Activated CD8-positive, alpha-beta T cell treated with anti-CD3 and anti-CD28 coated beads for 36 hours (primary cell): ENCODE measurements around the gene PLK3. TPM values are rescaled to one million over a fixed set of nuclear protein-coding genes. Genes with fewer than 3 reads are reported as not detected.
"Not testable (repeated sequence)": the region's sequence is repeated elsewhere in the genome, so short reads cannot be mapped to it uniquely, and the experiment has no call there.

Experiments used
- ATAC-seq: fragments of 200-7000 bp; cut with Tn5 transposase; one replicate; pipeline ENCODE4 v1.10.0; 2021; ENCODE audit warnings: mild to moderate bottlenecking, moderate library complexity
- CTCF ChIA-PET: fragments of 350-600 bp; sonication (Branson Sonifier 250); formaldehyde crosslinking; loops from one replicate; lab custom pipeline; 2021; ENCODE audit warnings: antibody characterized with exemption; lab: Charles Lee
- POLR2A ChIA-PET: fragments of 350-600 bp; sonication (Branson Sonifier 250); formaldehyde crosslinking; loops from one replicate; lab custom pipeline; 2021; ENCODE audit warnings: antibody characterized with exemption; lab: Charles Lee
- DNase-seq: peaks from one replicate; pipeline ENCODE4 v3.0.0-alpha.2; 2020
- H3K27ac Mint-ChIP-seq: one replicate; pipeline ENCODE4 v1.8.0; 2021; ENCODE audit warnings: mild to moderate bottlenecking, mixed read lengths
- H3K27me3 Mint-ChIP-seq: one replicate; pipeline ENCODE4 v1.8.0; 2021; ENCODE audit warnings: mixed read lengths
- H3K36me3 Mint-ChIP-seq: one replicate; pipeline ENCODE4 v1.8.0; 2021; ENCODE audit warnings: low read depth, mixed read lengths
- H3K4me1 Mint-ChIP-seq: one replicate; pipeline ENCODE4 v1.8.0; 2021; ENCODE audit warnings: low read depth, mixed read lengths
- H3K4me3 Mint-ChIP-seq: one replicate; pipeline ENCODE4 v1.8.0; 2021; ENCODE audit warnings: mild to moderate bottlenecking, moderate library complexity, mixed read lengths
- H3K9me3 Mint-ChIP-seq: one replicate; pipeline ENCODE4 v1.8.0; 2021; ENCODE audit warnings: mixed read lengths
- intact Hi-C: fragments of 100-400 bp; cut with micrococcal nuclease; formaldehyde crosslinking; loops from one replicate; pipeline ENCODE4 v1.10.0; 2022
- total RNA-seq, 2 experiments: library from RNA; stranded (reverse); gene quantifications; one replicate each; pipeline ENCODE4 v1.2.3, GENCODE V29; 2021
- TF ChIP-seq, protein P1 (sequence below): fragments of 200-600 bp; IDR thresholded peaks from one replicate; pipeline ENCODE4 v1.8.0; 2022; ENCODE audit warnings: antibody characterized with exemption, mild to moderate bottlenecking

Gene PLK3
- total RNA-seq, 2 experiments from 2014 or later, result 36.4 to 36.6 TPM

DNA sequence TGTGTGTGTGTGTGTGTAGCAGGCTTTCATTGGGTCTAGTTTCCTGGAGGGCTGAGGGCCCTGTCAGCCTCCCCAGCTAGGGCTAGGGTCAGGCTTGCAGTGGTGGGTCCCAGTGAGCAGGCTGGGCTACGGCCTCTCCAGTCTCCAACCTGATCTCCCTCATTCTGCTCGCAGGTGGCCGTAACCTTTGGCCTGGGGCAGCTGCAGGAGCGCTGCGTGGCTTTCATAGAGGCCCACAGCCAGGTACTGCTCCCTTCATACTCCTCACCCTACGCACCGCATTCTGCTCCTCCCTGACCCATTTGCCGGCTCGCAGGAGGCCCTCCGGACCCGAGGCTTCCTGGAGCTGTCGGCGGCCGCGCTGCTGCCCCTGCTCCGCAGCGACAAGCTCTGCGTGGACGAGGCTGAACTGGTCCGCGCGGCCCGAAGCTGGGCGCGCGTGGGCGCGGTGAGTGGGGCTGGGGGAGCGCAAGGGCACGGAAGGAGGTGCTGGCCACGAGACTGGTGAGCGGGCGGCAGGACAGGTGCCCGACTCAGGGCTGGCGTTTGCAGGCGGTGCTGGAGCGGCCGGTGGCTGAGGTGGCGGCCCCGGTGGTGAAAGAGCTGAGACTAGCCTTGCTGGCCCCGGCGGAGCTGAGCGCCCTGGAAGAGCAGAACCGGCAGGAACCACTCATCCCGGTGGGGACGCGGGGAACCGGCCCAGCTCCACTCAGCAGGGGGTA is 12.8 kb downstream of the PLK3 start:
- ATAC-seq (no peak), DNase-seq (peak; percentile 4)
- intact Hi-C loops, result no loop called here
- Mint-ChIP-seq H3K9me3 (no peaks in the 10 kb centered on the region), H3K27me3 (no peaks in the 10 kb centered on the region), H3K27ac (peak overlapping the region; percentile 99), H3K4me1 (peaks cover 60% of the 10 kb centered on the region), H3K4me3 (peak overlapping the region; percentile 24), H3K36me3 (peaks cover 24% of the 10 kb centered on the region)
- TF ChIP-seq, protein P1, sequence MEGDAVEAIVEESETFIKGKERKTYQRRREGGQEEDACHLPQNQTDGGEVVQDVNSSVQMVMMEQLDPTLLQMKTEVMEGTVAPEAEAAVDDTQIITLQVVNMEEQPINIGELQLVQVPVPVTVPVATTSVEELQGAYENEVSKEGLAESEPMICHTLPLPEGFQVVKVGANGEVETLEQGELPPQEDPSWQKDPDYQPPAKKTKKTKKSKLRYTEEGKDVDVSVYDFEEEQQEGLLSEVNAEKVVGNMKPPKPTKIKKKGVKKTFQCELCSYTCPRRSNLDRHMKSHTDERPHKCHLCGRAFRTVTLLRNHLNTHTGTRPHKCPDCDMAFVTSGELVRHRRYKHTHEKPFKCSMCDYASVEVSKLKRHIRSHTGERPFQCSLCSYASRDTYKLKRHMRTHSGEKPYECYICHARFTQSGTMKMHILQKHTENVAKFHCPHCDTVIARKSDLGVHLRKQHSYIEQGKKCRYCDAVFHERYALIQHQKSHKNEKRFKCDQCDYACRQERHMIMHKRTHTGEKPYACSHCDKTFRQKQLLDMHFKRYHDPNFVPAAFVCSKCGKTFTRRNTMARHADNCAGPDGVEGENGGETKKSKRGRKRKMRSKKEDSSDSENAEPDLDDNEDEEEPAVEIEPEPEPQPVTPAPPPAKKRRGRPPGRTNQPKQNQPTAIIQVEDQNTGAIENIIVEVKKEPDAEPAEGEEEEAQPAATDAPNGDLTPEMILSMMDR, result no peak
- ChIA-PET POLR2A (interaction anchor here (0.8 to 12.0 kb wide), 14 partner anchors 10 to 91 kb away, joined by 3 to 213 read pairs (median 8); partner anchors contain the start of genes BEST4, PLK3, RNU5D-1 and RPS8), CTCF (interaction anchor here (0.5 to 1.6 kb wide), 7 partner anchors 12 to 498 kb away, joined by 3 to 12 read pairs (median 3); partner anchors contain the start of gene PLK3)

DNA sequence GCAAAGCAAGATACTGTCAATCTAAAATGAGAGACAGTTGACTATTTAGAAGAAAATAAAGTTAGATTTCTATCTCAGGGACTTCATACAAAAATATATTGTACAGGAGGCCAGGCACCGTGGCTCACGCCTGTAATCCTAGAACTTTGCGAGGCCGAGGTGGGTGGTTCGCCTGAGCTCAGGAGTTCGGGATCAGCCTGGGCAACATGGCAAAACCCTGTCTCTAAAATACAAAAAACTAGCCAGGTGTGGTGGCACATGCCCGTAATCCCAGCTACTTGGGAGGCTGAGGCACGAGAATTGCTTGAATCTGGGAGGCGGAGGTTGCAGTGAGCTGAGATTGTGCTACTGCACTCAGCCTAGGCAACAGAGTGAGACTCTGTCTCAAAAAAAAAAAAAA is 15.7 kb downstream of the PLK3 start:
- POLR2A ChIA-PET, result interaction anchor here (0.8 to 12.0 kb wide), 5 partner anchors 30 to 94 kb away, joined by 3 to 213 read pairs (median 8); partner anchors contain the start of gene RNU5D-1
- H3K27ac Mint-ChIP-seq, result peak overlapping the region; percentile 97
- peaks cover 19% of the 10 kb centered on the region for H3K36me3 Mint-ChIP-seq
- not testable (repeated sequence) for H3K27me3 Mint-ChIP-seq, H3K4me3 Mint-ChIP-seq, H3K9me3 Mint-ChIP-seq, DNase-seq, ATAC-seq
- intact Hi-C loops, result loop anchor here (5.0 kb wide), 1 partner anchor 34 kb away; no protein-coding TSS in a partner anchor
- CTCF ChIA-PET, result interaction anchor here (0.7 to 1.3 kb wide), 4 partner anchors 16 to 31 kb away, joined by 3 to 6 read pairs (median 3); partner anchors contain the start of gene PLK3
- peaks cover 50% of the 10 kb centered on the region for H3K4me1 Mint-ChIP-seq

DNA sequence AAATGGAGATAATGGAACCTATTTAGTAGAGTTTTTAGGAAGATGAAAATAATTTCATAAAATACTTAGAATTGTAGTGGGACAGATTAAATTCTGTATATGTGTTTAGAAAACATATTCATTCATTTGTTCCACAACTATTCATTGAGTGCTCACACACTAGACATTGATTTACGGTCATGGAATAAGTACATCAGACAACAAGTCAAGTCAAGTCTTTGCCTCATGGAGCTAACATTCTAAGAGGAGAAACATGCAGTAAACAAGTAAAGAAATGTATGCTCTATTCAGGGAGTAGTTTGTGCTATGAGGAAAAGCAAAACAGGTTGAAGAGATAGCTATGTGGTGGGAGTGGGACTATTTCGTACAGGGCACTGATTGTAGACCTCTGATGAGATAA is 17.1 kb downstream of the PLK3 start:
- Mint-ChIP-seq H3K4me3 (no peak overlapping the region), H3K27ac (peak overlapping the region; percentile 11), H3K9me3 (no peaks in the 10 kb centered on the region), H3K27me3 (no peaks in the 10 kb centered on the region), H3K4me1 (peaks cover 39% of the 10 kb centered on the region), H3K36me3 (peaks cover 15% of the 10 kb centered on the region)
- TF ChIP-seq, protein P1, result no peak
- DNase-seq (no peak), ATAC-seq (no peak)
- ChIA-PET POLR2A (interaction anchor here (1.2 to 12.2 kb wide), 7 partner anchors 9 to 93 kb away, joined by 4 to 466 read pairs (median 126); partner anchors contain the start of genes BEST4, BTBD19, DYNLT4 and PLK3), CTCF (interaction anchor here (1.3 to 6.1 kb wide), 3 partner anchors 17 to 86 kb away, joined by 4 to 45 read pairs (median 5); partner anchors contain the start of genes PLK3 and RNU5D-1)
- intact Hi-C loops, result loop anchor here (5.0 kb wide), 1 partner anchor 35 kb away; no protein-coding TSS in a partner anchor

DNA sequence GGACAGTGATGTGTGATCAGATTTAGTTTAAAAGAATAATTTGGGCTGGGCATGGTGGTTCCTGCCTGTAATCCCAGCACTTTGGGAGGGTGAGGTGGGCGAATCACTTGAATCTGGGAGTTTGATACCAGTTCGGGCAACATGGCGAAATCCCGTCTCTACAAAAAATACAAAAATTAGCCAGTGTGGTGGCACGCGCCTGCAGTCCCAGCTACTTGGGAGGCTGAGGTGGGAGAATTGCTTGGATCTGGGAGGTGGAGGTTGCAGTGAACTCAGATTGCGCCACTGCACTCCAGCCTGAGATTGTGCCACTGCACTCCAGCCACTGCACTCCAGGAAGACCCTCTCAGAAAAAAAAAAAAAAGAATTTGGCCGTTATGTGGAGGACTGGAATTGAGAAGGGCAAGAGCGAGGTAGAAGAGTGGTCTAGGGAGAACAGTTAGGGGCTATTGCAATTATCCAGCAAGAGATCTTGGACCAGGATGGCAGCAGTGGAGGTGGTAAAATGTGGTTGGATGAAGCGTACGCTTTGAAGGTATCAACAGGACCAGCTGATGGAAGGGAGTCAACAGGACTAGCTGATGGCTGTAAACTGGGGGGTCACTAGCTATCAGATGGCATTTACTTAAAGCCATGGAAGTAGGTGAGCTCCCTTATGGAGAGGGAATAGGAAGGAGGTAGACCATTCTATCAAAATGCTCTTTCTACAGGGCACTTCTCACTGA is 17.8 kb downstream of the PLK3 start:
- peaks cover 39% of the 10 kb centered on the region for H3K4me1 Mint-ChIP-seq
- ATAC-seq (no peak), DNase-seq (no peak)
- TF ChIP-seq, protein P1, result no peak
- H3K27ac Mint-ChIP-seq, result peak overlapping the region; percentile 70
- peak overlapping the region; percentile 49 for H3K4me3 Mint-ChIP-seq
- H3K27me3 Mint-ChIP-seq, result no peaks in the 10 kb centered on the region
- CTCF ChIA-PET, result interaction anchor here (1.1 to 6.1 kb wide), 8 partner anchors 9 to 87 kb away, joined by 3 to 45 read pairs (median 4); partner anchors contain the start of genes PLK3 and RNU5D-1
- peaks cover 15% of the 10 kb centered on the region for H3K36me3 Mint-ChIP-seq
- POLR2A ChIA-PET, result interaction anchor here (0.8 to 12.2 kb wide), 8 partner anchors 9 to 93 kb away, joined by 3 to 466 read pairs (median 117); partner anchors contain the start of genes BEST4, BTBD19, DYNLT4 and PLK3
- no peaks in the 10 kb centered on the region for H3K9me3 Mint-ChIP-seq
- intact Hi-C loops, result loop anchor here (5.0 kb wide), 1 partner anchor 36 kb away; no protein-coding TSS in a partner anchor

DNA sequence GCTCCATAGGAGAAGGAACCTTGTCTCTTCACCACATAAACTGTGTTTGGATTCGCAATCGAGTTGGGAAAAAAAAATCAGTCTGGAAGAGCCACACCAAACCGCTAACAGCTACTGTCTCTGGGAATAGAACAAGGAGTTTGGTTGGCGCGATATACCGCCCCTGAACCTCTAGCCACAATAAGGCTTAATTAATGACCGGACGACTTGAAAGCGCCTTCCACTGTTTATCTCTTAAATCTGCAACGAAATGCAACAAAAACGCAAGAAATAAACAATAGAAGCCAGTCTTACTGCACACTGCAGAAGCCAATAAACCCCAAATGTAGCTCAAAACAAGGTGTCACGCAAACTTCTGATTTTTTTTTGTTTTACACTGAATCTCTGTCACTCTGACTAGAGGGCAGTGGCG is 19.0 kb downstream of the PLK3 start:
- ATAC-seq (no peak), DNase-seq (no peak)
- intact Hi-C loops, result loop anchor here (1.0 to 5.0 kb wide), 2 partner anchors 37 to 98 kb away; no protein-coding TSS in a partner anchor
- no peaks in the 10 kb centered on the region for H3K9me3 Mint-ChIP-seq
- CTCF ChIA-PET, result interaction anchor here (0.6 to 6.1 kb wide), 13 partner anchors 10 to 139 kb away, joined by 3 to 45 read pairs (median 6); partner anchors contain the start of genes PLK3, RNU5D-1 and RPS8
- H3K27me3 Mint-ChIP-seq, result no peaks in the 10 kb centered on the region
- peak overlapping the region; percentile 79 for H3K4me3 Mint-ChIP-seq
- peak overlapping the region; percentile 99 for H3K27ac Mint-ChIP-seq
- TF ChIP-seq, protein P1, result no peak
- POLR2A ChIA-PET, result interaction anchor here (0.6 to 12.2 kb wide), 34 partner anchors 11 to 640 kb away, joined by 3 to 466 read pairs (median 3); partner anchors contain the start of genes BEST4, BTBD19, DYNLT4 and EIF2B3
- peaks cover 14% of the 10 kb centered on the region for H3K36me3 Mint-ChIP-seq
- H3K4me1 Mint-ChIP-seq, result peaks cover 35% of the 10 kb centered on the region
